ENCODE data around the gene IFT88.

IFT88 gene

GRCh38 chr13:20582026-20582425 is 15.1 kb downstream of the IFT88 start:
- no peak for TF ChIP-seq CTCF (IDR thresholded peaks at IDR 0.05; ENCODE audit: insufficient read depth, low read depth, low read length, missing control alignments)
- DNase-seq (ENCODE audit: low read depth), result no peak
- no peak overlapping the region for H3K4me3 ChIP-seq (ENCODE audit: low read length)

- no peak overlapping the region for H3K4me3 ChIP-seq (ENCODE audit: low read length)
- DNase-seq (ENCODE audit: low read depth), result no peak
- no peak for TF ChIP-seq CTCF (IDR thresholded peaks at IDR 0.05; ENCODE audit: insufficient read depth, low read depth, low read length, missing control alignments)
Measured at GRCh38 chr13:20583803-20584293, 16.9 kb downstream of the IFT88 start.

- H3K4me3 ChIP-seq (ENCODE audit: low read length), result no peak overlapping the region
- DNase-seq (ENCODE audit: low read depth), result no peak
- no peak for TF ChIP-seq CTCF (IDR thresholded peaks at IDR 0.05; ENCODE audit: insufficient read depth, low read depth, low read length, missing control alignments)
Measured at GRCh38 chr13:20585371-20585770, 18.4 kb downstream of the IFT88 start.

GRCh38 chr13:20588529-20589110 is 21.7 kb downstream of the IFT88 start:
- TF ChIP-seq CTCF (IDR thresholded peaks at IDR 0.05; ENCODE audit: insufficient read depth, low read depth, low read length, missing control alignments), result no peak
- no peak overlapping the region for H3K4me3 ChIP-seq (ENCODE audit: low read length)
- no peak for DNase-seq (ENCODE audit: low read depth)

GRCh38 chr13:20590561-20590960 is 23.6 kb downstream of the IFT88 start:
- H3K4me3 ChIP-seq (ENCODE audit: low read length), result no peak overlapping the region
- no peak for DNase-seq (ENCODE audit: low read depth)
- TF ChIP-seq CTCF (IDR thresholded peaks at IDR 0.05; ENCODE audit: insufficient read depth, low read depth, low read length, missing control alignments), result no peak

GRCh38 chr13:20592606-20593005 is 25.6 kb downstream of the IFT88 start:
- no peak for DNase-seq (ENCODE audit: low read depth)
- no peak for TF ChIP-seq CTCF (IDR thresholded peaks at IDR 0.05; ENCODE audit: insufficient read depth, low read depth, low read length, missing control alignments)
- H3K4me3 ChIP-seq (ENCODE audit: low read length), result no peak overlapping the region

GRCh38 chr13:20594280-20594679 is 27.3 kb downstream of the IFT88 start:
- DNase-seq (ENCODE audit: low read depth), result no peak
- H3K4me3 ChIP-seq (ENCODE audit: low read length), result no peak overlapping the region
- TF ChIP-seq CTCF (IDR thresholded peaks at IDR 0.05; ENCODE audit: insufficient read depth, low read depth, low read length, missing control alignments), result no peak

Measured in epithelial cell of esophagus (primary cell).